Thoracic aorta (tissue), 2 donors: Measurements from ENCODE around the gene SH3PXD2A. TPM values are rescaled to one million over a fixed set of nuclear protein-coding genes. Genes with fewer than 3 reads are reported as not detected.

Source experiments
- ATAC-seq: fragments of 150-250 bp; one replicate; pipeline ENCODE4 v1.8.0; 2017; ENCODE audit warnings: low read depth; ENCODE audit not compliant: insufficient number of reproducible peaks, low FRiP score
- DNase-seq: peaks from one replicate; pipeline ENCODE4 v3.0.0-alpha.2; 2020; ENCODE audit warnings: low spot score
- H3K27ac ChIP-seq, 2 donors: fragments of 200-600 bp; sonication (generic); 1 replicate in 1 of 2; 2 replicates in 1 of 2; pipeline ENCODE4 v1.5.1; 2016; ENCODE audit warnings: mild to moderate bottlenecking in 2 of 2, moderate library complexity in 2 of 2
- H3K27me3 ChIP-seq: fragments of 200-600 bp; sonication (generic); replicated peaks from 2 replicates; pipeline ENCODE4 v1.6.0; 2016; ENCODE audit warnings: mild to moderate bottlenecking; ENCODE audit not compliant: insufficient read depth
- H3K36me3 ChIP-seq: fragments of 200-600 bp; sonication (generic); one replicate; pipeline ENCODE4 v1.5.1; 2016
- H3K4me1 ChIP-seq, 2 donors: fragments of 200-600 bp; sonication (generic); 1 replicate in 1 of 2; 2 replicates in 1 of 2; pipeline versions ENCODE4 v1.5.1 to v1.6.0; 2016; ENCODE audit warnings: low read depth in 2 of 2, mild to moderate bottlenecking in 1 of 2; ENCODE audit not compliant: control insufficient read depth in 1 of 2
- H3K4me3 ChIP-seq: fragments of 200-600 bp; sonication (generic); 2 replicates; pipeline ENCODE4 v1.5.1; 2016; ENCODE audit warnings: mild to moderate bottlenecking
- H3K9me3 ChIP-seq: fragments of 200-600 bp; sonication (generic); 2 replicates; pipeline ENCODE4 v1.5.1; 2016
- CTCF ChIP-seq: fragments of 200-600 bp; sonication (generic); IDR thresholded peaks from one replicate; pipeline ENCODE4 v1.5.1; 2019; ENCODE audit warnings: antibody characterized with exemption
- total RNA-seq, 2 donors: library from RNA; depleted of rRNA; stranded (reverse); fragments of >200 nt; gene quantifications; one replicate each; pipeline versions ENCODE4 v1.1.0 to v1.2.3, GENCODE V29; 2016

SH3PXD2A gene
- total RNA-seq, 2 donors from 2014 or later, result 28.3 to 51.5 TPM

DNA sequence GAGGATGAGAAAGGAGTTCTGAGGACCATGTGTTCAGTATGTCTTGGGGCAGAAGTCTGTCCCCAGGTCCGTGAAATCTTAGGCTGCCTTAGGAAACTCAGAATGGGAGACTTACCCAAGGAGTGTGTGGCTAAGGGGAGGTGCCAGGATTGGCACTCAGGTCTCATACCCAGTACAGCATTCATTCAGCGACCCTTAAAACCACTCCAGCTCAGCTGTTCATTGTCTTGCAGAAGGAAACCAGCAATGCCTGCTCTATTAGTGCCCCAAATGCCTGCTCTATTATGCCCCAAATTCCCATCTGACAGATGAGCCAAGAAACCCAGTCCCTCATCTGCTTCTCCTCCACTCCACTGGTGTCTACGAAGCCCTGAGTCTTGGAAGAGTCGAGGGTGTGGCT, 214.1 kb downstream of the SH3PXD2A start:
- no peaks in the 10 kb centered on the region for H3K9me3 ChIP-seq
- H3K27ac ChIP-seq, result no peak overlapping the region
- no peak for DNase-seq
- no peak overlapping the region for H3K4me3 ChIP-seq
- H3K4me1 ChIP-seq, result peaks cover 34 to 66% of the 10 kb centered on the region in 2 donors
- no peak for TF ChIP-seq CTCF
- no peak for ATAC-seq
- no peaks in the 10 kb centered on the region for H3K36me3 ChIP-seq
- H3K27me3 ChIP-seq, result no peaks in the 10 kb centered on the region

- H3K4me1 ChIP-seq, result peaks cover 36 to 66% of the 10 kb centered on the region in 2 donors
- H3K27me3 ChIP-seq, result no peaks in the 10 kb centered on the region
- no peaks in the 10 kb centered on the region for H3K9me3 ChIP-seq
- TF ChIP-seq CTCF, result no peak
- DNase-seq, result no peak
- H3K4me3 ChIP-seq, result no peak overlapping the region
- no peaks in the 10 kb centered on the region for H3K36me3 ChIP-seq
- H3K27ac ChIP-seq, result no peak overlapping the region
- no peak for ATAC-seq
These were observed 214.8 kb downstream of the SH3PXD2A start for GRCh38 chr10:103640436-103641181.

DNA sequence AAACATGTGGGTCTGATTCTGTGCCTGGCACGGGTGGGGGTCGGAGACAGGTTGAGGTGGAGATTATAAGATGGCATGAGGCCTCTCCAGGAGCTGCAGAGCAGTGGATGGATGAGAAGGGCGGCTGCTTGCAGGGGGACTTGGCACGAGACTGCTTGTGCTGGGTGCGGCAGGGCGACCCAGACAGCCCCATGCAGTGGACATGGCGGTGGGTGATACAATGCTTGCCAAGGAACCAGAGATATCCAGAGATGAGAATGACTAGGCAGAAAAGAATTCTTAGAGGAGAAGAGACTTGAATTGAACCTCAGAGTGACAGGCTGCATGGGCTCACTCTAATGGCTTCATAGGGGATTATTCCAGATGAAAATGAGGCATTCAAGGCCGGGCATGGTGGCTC, 216.4 kb downstream of the SH3PXD2A start:
- Histone ChIP-seq H3K27me3 (no peaks in the 10 kb centered on the region), H3K36me3 (no peaks in the 10 kb centered on the region), H3K4me3 (no peak overlapping the region), H3K4me1 (peaks cover 31 to 61% of the 10 kb centered on the region in 2 donors), H3K9me3 (no peaks in the 10 kb centered on the region), H3K27ac (peak overlapping the region; percentile 90 to 97)
- ATAC-seq (no peak), DNase-seq (no peak)
- TF ChIP-seq CTCF, result no peak

DNA sequence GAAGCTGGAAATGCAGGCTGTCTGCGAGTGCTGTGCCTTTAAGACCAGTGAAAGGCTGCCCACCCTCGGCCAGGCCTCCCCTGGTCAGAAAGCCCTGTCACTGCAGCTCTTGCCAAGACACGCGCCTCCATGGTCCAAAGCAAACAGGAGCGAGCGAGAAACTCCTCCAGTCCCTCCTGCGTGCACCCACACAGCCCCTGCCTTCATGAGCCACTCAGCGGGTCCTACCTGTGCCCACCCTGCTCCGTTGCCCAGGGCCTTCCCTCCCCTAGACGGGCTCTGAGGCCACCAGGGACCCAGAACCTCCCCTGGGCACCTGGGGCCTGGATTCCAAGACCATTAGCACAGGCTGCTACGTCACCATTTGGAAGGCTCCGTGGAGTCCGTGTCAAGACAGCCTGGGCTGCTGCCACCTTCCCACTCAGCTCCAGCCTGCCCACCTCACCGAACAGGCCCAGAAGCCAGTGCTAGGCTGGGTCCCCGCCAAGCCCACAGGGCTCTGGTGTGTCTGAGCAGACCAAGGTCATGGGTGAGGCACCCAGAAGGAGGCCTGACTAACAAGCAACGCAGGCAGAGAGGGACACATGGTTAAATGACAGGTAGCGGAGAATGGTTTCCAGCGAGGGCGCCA, 217.3 kb downstream of the SH3PXD2A start:
- H3K36me3 ChIP-seq, result no peaks in the 10 kb centered on the region
- ATAC-seq (peak; percentile 63), DNase-seq (peak; percentile 97)
- no peak for TF ChIP-seq CTCF
- H3K27me3 ChIP-seq, result no peaks in the 10 kb centered on the region
- peak overlapping the region; percentile 64 for H3K4me3 ChIP-seq
- peak overlapping the region; percentile 90 to 97 for H3K27ac ChIP-seq
- no peaks in the 10 kb centered on the region for H3K9me3 ChIP-seq
- peaks cover 31 to 63% of the 10 kb centered on the region in 2 donors for H3K4me1 ChIP-seq

GRCh38 chr10:103637011-103637410, 218.4 kb downstream of the SH3PXD2A start:
- Histone ChIP-seq H3K27me3 (no peaks in the 10 kb centered on the region), H3K4me3 (peak overlapping the region; percentile 64), H3K36me3 (no peaks in the 10 kb centered on the region), H3K4me1 (peaks cover 31 to 74% of the 10 kb centered on the region in 2 donors), H3K9me3 (no peaks in the 10 kb centered on the region), H3K27ac (peak overlapping the region; percentile 90 to 97)
- DNase-seq, result no peak
- ATAC-seq, result no peak
- no peak for TF ChIP-seq CTCF
